Raji (cell line): Measurements from ENCODE around the gene GPR152.

Experiments used
- POLR2A ChIP-seq: IDR thresholded peaks from 2 replicates; pipeline ENCODE4 v1.6.1; 2011; ENCODE audit warnings: low read depth, low read length, control low read depth; ENCODE audit not compliant: insufficient read depth

Gene GPR152

DNA sequence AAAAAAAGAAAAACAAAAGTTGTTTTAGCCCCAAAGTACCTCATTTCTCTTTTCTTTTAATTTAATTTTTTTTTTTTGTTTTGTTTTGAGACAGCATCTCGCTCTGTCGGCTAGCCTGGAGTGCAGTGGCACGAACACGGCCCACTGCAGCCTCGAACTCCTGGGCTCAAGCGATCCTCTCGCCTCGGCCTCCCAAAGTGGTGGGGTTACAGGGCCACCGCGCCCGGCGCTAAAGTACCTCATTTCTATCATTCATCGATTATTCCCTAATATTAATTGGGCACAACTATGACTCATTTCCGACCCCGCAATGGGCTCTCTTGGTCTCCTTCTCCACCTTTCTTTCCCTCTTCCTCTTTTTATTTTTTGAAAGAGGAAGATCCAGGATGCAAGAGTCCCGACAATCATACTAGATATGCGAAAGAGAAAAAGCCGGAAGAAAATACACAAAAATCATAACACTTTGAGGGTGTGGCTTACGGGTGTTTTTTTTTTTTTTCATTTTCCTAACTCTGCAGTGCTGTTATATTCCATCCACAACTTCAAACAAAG, 29.8 kb upstream of the GPR152 start:
- no peak for TF ChIP-seq POLR2A

DNA sequence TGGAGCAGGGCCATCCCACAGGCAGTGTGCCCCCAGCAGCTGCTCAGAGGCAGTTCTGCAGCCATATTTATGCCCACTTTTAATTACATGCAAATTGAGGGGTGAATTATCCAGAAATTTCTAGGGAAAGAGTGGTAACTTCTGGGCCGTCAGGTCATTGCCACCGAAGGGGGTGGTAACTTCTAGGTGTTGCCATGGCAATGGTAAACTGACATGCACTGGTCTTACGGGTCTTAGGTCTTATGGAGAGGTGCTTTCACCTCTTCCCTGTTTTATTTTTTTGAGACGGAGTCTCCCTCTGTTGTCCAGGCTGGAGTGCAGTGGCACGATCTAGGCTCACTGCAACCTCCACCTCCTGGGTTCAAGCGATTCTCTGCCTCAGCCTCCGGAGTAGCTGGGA, 20.4 kb upstream of the GPR152 start:
- TF ChIP-seq POLR2A = no peak

DNA sequence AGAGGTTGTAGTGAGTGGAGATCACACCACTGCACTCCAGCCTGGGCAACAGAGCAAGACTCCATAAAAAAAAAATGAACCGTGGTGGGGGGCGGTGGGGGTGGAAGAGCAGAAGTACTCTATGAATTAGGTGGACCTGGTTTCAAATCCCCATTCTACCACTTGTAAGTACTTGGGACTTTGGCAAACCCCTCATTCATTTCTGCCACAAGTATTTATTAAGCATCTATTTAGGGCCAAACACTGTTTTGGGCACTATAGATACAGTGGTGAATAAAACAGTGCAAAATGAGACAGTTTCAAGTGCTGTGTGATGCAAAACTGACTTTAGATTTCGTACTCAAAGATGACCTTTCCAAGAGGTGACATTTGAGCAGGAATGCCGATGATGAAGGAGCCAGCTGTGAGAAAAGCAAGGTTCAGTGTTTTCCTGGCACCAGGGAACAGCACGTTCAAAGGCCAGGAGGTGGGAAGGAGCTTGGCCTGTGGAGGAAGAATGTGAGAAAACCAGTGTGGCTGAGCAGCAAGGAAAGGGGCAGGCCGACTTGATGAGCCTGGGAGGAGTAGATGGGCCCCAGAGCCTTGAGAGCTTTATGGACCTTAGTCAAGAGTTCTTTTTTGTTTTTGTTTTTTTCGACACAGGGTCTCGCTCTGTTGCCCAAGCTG, 17.9 kb upstream of the GPR152 start:
- TF ChIP-seq POLR2A = no peak

DNA sequence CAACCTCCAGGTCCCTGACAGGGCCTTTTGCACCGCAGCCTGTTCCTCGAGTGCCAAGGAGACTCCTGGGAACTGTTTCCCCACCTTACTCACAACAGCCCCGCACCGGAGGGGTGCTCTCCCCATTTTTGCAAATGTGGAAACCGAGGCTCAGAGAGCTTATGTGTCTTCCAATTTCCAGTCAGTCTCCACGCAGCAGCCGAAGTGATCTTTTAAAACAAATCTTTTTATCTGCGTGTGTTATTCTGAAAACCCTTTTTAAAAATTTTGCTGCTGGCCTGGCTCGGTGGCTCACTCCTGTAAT, 16.9 kb upstream of the GPR152 start:
- TF ChIP-seq POLR2A = no peak

DNA sequence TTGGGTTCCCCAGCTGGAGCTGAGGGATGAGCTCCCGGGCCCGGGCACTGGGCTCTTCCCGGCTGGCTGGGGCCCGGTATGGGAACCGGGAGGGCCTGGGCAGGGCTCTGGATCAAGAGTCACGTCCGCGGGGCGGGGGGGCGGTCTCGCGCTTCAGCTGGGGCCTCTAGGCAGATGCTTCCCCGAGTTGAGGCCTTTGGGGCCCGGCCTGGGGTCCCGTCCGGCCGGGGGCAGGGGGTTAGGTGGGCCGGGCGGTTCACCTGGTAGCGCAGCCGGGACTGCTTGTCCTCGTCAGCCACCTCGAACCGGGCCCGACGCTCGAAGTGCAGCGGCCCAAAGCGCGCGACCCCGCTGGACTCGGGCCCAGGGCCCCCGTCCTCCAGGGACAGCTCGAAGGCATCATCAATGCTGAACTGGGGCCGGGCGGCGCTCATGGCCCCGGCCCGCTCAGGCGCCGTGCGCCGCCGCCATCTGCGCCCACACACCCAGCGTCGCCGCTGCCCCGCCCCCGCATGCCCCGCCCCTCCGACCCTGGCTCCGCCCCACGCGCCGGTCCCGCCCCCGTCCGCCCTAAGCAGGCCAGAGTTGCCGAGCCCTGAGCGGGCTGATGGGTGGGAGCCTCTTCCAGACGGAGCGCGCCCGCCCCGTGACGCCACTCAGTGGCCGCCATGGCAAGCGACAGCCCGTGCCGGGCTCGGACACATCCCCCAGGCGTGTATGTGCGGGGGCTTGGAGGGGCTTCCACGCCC, 16.4 kb upstream of the GPR152 start, which contains the start of gene TMEM134:
TMEM134 (minus strand) TSS at position 493 of the 749 bp plus-strand sequence; CDS start at position 434, 59 bp downstream.
- peak; percentile 87 for TF ChIP-seq POLR2A

DNA sequence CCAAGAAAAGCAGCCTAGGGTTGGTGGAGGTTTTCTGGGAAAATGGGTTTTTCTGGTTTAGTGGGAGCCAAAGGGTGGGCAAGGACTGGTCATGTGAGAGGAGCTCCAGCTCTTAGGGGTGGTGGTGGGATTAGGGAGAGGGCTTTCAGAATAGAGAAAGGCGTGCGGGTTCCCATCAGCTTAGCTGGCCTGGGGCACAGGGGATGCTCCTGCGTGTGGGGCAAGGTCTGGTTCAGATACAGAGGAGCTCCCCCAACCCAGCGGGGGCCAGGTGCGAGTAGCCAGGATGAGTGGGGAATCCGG, 15.9 kb upstream of the GPR152 start:
- TF ChIP-seq POLR2A = no peak

DNA sequence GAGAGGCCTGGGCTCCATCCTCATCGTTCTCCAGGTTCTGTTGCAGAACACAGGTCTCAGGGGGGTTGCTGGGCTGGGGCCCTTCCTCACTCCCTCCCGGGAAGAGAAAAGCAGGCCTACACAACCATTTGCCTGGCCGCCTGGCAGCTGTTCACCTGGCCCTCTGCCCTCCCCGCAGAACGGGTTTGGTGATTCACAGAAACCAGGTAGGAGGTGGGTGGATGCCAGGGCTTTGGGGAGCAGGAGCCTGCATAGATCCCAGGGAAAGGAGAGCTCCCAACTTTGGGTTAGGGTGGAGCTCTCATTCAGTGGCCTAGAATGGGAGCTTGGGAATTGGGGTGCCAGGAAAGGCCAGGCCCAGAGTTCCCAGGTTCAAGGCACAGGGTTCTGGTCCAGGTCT, 15.5 kb upstream of the GPR152 start:
- TF ChIP-seq POLR2A = no peak; the same call in 1 of the 2 replicates

DNA sequence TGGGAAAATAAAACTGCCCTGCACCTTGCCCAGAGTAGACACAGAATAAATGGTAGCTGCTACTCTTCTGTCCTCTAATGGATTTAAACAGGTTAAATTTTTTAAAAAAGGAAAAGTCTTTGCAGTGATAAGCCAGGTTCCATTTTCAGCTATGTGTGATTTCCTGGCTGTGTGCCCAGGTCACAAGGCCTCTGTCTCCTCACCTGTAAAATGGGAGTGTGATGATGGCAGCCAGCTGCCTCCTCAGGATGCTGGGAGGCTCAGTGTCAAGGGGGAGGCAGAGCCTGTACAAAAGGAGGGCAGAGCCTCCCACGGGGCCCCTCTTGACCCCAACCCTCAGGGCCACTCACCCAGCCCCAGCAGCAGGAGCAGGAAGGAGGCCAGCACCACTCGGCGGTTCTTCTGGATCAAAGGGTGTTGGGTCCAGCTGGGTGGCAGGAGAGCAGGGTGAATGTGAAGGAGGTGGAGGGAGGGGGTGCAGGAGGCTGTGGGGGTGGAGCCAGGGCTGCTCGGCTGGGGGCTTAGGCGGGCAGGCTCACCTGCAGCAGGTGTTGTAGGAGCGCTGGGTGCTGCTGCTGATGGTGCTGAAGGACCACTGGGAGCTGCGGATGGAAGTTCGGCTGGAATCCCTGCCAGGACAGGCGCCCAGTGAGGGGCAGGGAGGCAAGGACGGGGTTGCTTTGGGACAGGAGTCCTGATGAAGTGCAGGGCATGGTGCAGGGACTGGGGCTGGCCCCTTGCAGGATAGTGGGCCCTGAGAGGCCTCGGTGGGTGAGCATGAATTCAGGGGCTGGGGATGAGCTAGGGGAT, 14.6 kb upstream of the GPR152 start:
- no peak for TF ChIP-seq POLR2A

DNA sequence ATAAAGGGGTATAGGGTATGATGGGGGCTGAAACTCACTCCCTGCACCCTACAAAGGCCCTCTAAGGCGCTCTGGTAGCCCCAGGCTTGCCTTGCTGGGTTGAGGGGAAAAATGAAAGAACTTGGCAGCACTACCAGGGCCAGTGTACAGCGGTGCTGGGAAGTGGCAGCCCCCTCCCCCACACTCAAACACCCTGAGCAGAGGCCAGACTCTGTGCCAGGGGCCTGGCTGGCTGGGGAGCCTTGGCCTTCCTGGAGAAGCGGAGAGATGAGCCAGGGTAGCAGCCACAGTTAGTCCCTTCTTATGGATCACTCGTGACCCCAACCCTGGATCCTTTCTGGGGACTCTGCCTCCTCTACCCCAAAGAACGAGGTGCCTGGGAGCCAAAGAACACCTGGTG, 13.8 kb upstream of the GPR152 start:
- TF ChIP-seq POLR2A = peak; percentile 29; the same call in 1 of the 2 replicates

DNA sequence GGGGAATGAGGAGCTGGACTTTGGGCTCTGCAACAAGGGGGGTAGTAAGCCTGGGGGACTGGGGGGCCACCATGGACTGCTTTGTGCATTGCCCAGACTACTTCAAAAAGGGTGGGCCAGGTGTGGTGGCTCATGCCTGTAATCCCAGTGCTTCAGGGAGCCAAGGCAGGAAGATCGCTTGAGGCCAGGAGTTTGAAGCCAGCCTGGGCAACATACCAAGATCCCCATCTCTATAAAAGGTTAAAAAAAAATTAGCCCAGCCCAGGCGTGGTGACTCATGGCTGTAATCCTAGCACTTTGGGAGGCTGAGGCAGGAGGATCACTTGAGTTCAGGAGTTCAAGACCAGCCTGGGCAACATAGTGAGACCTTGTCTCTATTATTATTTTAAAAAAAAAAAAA, 13.0 kb upstream of the GPR152 start:
- TF ChIP-seq POLR2A = 0 out of 2 replicates have a peak, but pooled peaks have one; percentile 14

DNA sequence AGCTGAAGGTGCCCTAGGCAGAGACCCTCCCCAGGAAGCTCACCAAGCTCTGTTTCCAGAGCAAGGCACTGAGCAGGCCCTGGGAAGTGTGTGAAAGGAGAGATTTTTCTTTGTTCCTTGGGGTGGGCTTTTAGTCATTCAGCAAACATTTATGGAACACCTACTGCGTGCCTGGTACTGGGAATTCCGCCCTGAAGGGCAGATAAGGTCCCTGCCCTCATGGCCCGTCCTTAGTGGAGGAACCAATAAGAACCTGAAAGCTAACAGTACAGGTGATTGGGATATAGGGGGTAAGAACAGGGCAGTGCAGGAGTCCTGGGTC, 12.6 kb upstream of the GPR152 start:
- TF ChIP-seq POLR2A = no peak

DNA sequence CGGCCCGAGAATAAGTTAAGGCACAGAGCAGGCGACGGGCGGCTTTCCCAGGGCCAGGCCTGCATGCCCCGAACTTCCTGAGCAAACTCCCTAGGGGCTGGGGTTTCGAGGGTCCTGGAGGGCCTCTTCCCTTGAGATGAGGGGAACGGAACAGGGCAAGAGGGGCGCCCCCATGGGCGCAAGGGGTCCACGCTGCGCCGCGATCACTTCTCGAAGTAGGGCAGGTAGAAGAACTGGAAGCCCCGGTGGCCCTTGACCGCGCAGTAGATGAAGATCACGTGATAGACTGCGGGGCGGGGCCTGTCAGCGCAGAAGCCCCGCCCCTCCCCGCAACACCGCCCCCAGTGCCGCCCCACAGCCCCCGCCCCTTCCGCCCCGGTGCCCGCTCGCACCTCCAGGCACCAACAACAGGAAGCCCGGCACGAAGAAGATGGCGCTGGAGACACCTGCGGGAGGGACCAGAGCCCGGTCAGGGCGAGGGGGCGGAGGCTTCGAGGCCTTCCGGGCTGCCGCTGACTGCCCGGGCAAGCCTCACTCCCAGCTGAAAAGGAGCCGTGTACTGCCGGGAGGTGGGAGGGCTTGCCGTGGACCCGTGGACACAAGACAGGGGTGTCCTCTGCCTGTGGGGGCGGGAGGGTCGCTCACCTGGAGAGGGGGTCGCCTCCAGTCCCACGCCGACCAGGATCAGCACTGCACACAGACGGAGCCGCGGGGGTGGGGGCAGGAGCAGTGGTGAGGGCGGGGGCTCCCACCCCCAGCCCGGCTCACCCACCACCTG, 12.1 kb upstream of the GPR152 start:
- peak; percentile 79 for TF ChIP-seq POLR2A

DNA sequence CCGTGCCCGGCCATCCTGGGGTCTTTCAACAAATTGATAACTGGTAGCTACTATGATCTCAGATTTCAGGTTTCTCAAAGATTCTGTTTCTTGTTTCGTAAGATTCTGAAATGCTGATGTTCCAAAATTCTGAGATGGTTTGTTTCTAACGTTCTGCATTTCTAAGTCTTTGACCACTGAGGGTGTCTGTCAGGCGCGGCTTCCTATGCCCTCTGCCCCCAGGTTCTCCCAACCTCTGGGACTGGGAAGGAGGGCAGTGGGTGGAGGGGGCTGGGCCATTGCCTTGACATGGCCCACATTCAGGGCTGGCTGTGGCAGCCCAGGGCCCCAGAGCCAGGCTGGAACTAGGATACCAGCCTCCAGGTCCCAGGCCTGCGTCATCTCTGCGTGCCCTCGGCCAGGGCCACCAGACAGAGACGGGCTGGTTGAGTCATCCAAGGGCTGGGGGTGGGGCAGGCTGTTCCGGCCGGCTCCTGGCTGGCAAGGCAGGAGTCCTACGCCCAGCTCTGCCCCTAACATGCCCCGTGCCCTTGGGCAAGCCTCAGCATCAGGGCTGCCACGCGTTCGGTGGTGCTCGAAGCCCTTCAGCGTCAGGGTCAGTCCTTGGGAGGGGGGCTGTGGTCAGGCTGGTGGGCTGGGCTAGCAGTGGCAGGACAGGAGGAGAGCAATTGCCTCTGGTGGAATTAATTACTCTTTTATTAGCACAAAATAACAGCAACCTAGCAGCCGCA, 11.3 kb upstream of the GPR152 start:
- no peak; the same call in 1 of the 2 replicates for TF ChIP-seq POLR2A

DNA sequence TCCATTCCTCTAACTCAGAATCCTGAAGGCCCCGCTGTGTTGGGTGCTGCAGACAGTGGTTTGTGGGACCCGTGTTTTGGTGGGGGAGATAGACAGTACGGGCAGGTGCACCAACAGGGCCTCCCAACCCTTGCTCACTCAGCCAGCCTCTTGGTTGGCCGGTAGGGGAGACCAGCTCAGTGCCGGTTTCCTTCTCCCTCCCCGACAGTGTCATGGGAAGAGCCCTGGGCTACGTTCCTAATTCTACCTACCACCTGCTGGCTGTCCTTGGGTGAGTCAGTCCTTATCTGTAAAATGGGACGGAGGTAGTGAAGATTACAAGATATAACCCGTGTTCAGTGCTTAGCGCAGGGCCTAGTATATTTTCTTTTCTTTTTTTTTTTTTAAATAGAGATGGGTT, 10.7 kb upstream of the GPR152 start:
- no peak for TF ChIP-seq POLR2A
